Trophoblast cell (in vitro differentiated cells and primary cell): ENCODE data around the gene SOAT1.
"Not testable (repeated sequence)": the region's sequence is repeated elsewhere in the genome, so short reads cannot be mapped to it uniquely, and the experiment has no call there.

ENCODE experiments used
- DNase-seq, 2 donors: peaks; one replicate each; pipeline ENCODE4 v3.0.0-alpha.2; 2016
- H2AFZ ChIP-seq: 2 replicates; pipeline ENCODE4 v1.6.1; 2013; ENCODE audit warnings: low read length, moderate library complexity, mild to moderate bottlenecking; ENCODE audit not compliant: insufficient read depth, poor library complexity
- H2AK5ac ChIP-seq: 2 replicates; pipeline ENCODE4 v1.6.1; 2013; ENCODE audit warnings: mild to moderate bottlenecking, low read length
- H2BK120ac ChIP-seq: 2 replicates; pipeline ENCODE4 v1.6.1; 2013; ENCODE audit warnings: low read length, mild to moderate bottlenecking, moderate library complexity; ENCODE audit not compliant: insufficient read depth, poor library complexity
- H2BK12ac ChIP-seq: 2 replicates; pipeline ENCODE4 v1.6.1; 2013; ENCODE audit warnings: mild to moderate bottlenecking, low read length, moderate library complexity
- H2BK5ac ChIP-seq: 2 replicates; pipeline ENCODE4 v1.6.1; 2013; ENCODE audit warnings: low read length, low read depth, moderate library complexity, mild to moderate bottlenecking; ENCODE audit not compliant: poor library complexity
- H3K14ac ChIP-seq: 2 replicates; pipeline ENCODE4 v1.6.1; 2013; ENCODE audit warnings: mild to moderate bottlenecking, low read length
- H3K18ac ChIP-seq: 2 replicates; pipeline ENCODE4 v1.6.1; 2013; ENCODE audit warnings: mild to moderate bottlenecking, low read length
- H3K23ac ChIP-seq: 2 replicates; pipeline ENCODE4 v1.6.1; 2013; ENCODE audit warnings: low read length
- H3K27ac ChIP-seq: 2 replicates; pipeline ENCODE4 v1.5.1; 2013; ENCODE audit warnings: low read depth, mild to moderate bottlenecking, inconsistent platforms, low read length, moderate library complexity
- H3K27me3 ChIP-seq: 2 replicates; pipeline ENCODE4 v1.6.1; 2013; ENCODE audit warnings: inconsistent platforms, mild to moderate bottlenecking, low read length, moderate library complexity; ENCODE audit not compliant: insufficient read depth
- H3K36me3 ChIP-seq, 2 experiments: 1 replicate in 1 of 2; 2 replicates in 1 of 2; pipeline ENCODE4 v1.6.1; 2013; ENCODE audit warnings: low read length in 2 of 2, mild to moderate bottlenecking in 2 of 2, moderate library complexity in 1 of 2; ENCODE audit not compliant: insufficient read depth in 2 of 2, control insufficient read depth in 1 of 2
- H3K4ac ChIP-seq: 2 replicates; pipeline ENCODE4 v1.6.1; 2013; ENCODE audit warnings: low read depth, mild to moderate bottlenecking, low read length, moderate library complexity
- H3K4me1 ChIP-seq, 2 experiments: 1 replicate in 1 of 2; 2 replicates in 1 of 2; pipeline ENCODE4 v1.6.1; 2013; ENCODE audit warnings: low read length in 2 of 2, mild to moderate bottlenecking in 2 of 2, moderate library complexity in 1 of 2; ENCODE audit not compliant: insufficient read depth in 2 of 2, control insufficient read depth in 1 of 2
- H3K4me2 ChIP-seq: 2 replicates; pipeline ENCODE4 v1.6.1; 2013; ENCODE audit warnings: inconsistent platforms, mild to moderate bottlenecking, low read length, moderate library complexity
- H3K4me3 ChIP-seq: 2 replicates; pipeline ENCODE4 v1.5.1; 2013; ENCODE audit warnings: mild to moderate bottlenecking, low read depth, low read length, inconsistent platforms
- H3K79me1 ChIP-seq: one replicate; pipeline ENCODE4 v1.6.1; 2013; ENCODE audit warnings: low read length
- H3K79me2 ChIP-seq: 2 replicates; pipeline ENCODE4 v1.6.1; 2013; ENCODE audit warnings: low read length, mild to moderate bottlenecking; ENCODE audit not compliant: control insufficient read depth, insufficient read depth, poor library complexity
- H3K9ac ChIP-seq: 2 replicates; pipeline ENCODE4 v1.6.1; 2013; ENCODE audit warnings: mild to moderate bottlenecking, low read length
- H3K9me3 ChIP-seq: 2 replicates; pipeline ENCODE4 v1.6.1; 2013; ENCODE audit warnings: low read depth, mild to moderate bottlenecking, control low read depth, inconsistent platforms, low read length; ENCODE audit not compliant: insufficient read depth
- H4K12ac ChIP-seq: 2 replicates; pipeline ENCODE4 v1.6.1; 2013; ENCODE audit warnings: low read depth, mild to moderate bottlenecking, low read length, moderate library complexity
- H4K8ac ChIP-seq: 2 replicates; pipeline ENCODE4 v1.6.1; 2013; ENCODE audit warnings: low read depth, mild to moderate bottlenecking, low read length, moderate library complexity
- H4K91ac ChIP-seq: one replicate; pipeline ENCODE4 v1.6.1; 2013; ENCODE audit warnings: low read depth, mild to moderate bottlenecking, low read length, moderate library complexity
- WGBS: extraction: QIAGEN DNeasy Blood & Tissue Kit; methylation state at CpG from one replicate; pipeline ENCODE4 v1.1.7; 2013; ENCODE audit warnings: missing lambda C conversion rate; ENCODE audit not compliant: insufficient read length, insufficient coverage; ENCODE audit errors: extremely low coverage; 5-methylcytosine and 5-hydroxymethylcytosine counted together

The SOAT1 gene

GRCh38 chr1:179353546-179353945, 59.9 kb downstream of the SOAT1 start:
- Histone ChIP-seq H3K14ac (no peak overlapping the region), H3K79me1 (no peaks in the 10 kb centered on the region)
- no CpG with 5 or more reads among the region's 5 CpGs for WGBS

GRCh38 chr1:179361631-179362030, 68.0 kb downstream of the SOAT1 start:
- H3K4me2 ChIP-seq, H3K36me3 ChIP-seq, H3K9ac ChIP-seq, H3K9me3 ChIP-seq, H3K4ac ChIP-seq, H3K79me2 ChIP-seq, H3K23ac ChIP-seq, H4K91ac ChIP-seq, H2BK120ac ChIP-seq, H4K12ac ChIP-seq, H3K79me1 ChIP-seq, DNase-seq, H2AK5ac ChIP-seq, H3K18ac ChIP-seq, H3K27me3 ChIP-seq, H3K27ac ChIP-seq, H2BK12ac ChIP-seq, H2BK5ac ChIP-seq, H2AFZ ChIP-seq, H3K4me3 ChIP-seq, H3K14ac ChIP-seq, H4K8ac ChIP-seq, H3K4me1 ChIP-seq: not testable (repeated sequence)
- no CpG with 5 or more reads among the region's 2 CpGs for WGBS

More at GRCh38 chr1:179353546-179353945, 59.9 kb downstream of the SOAT1 start:
- Histone ChIP-seq H3K9me3 (no peaks in the 10 kb centered on the region), H2BK120ac (no peak overlapping the region), H4K12ac (no peak overlapping the region), H3K4me1 (peaks cover 2 to 4% of the 10 kb centered on the region in 2 experiments), H2AK5ac (no peak overlapping the region), H2BK5ac (no peak overlapping the region), H4K8ac (no peak overlapping the region), H3K4me3 (no peak overlapping the region), H3K4me2 (no peak overlapping the region), H4K91ac (no peak overlapping the region), H3K23ac (no peak overlapping the region), H3K79me2 (no peaks in the 10 kb centered on the region), H3K36me3 (no peaks in the 10 kb centered on the region), H3K27me3 (no peaks in the 10 kb centered on the region), H2AFZ (no peak overlapping the region), H2BK12ac (no peak overlapping the region), H3K18ac (no peak overlapping the region), H3K27ac (no peak overlapping the region), H3K9ac (no peak overlapping the region), H3K4ac (no peak overlapping the region)
- peak; percentile 33 to 63 for DNase-seq

- Histone ChIP-seq H2AK5ac (no peak within 1 kb of the TSS), H3K4ac (no peak within 1 kb of the TSS), H4K8ac (peak within 1 kb of the TSS; percentile 76), H3K9ac (peak within 1 kb of the TSS; percentile 90), H3K79me2 (peaks cover 4% of the 10 kb centered on the region), H2BK5ac (peak within 1 kb of the TSS; percentile 76), H2AFZ (peak within 1 kb of the TSS; percentile 96), H2BK120ac (peak within 1 kb of the TSS; percentile 64), H3K79me1 (peaks cover 6% of the 10 kb centered on the region), H3K4me1 (no peaks in the 10 kb centered on the region), H4K12ac (peak within 1 kb of the TSS; percentile 61), H3K4me2 (peak within 1 kb of the TSS; percentile 83), H2BK12ac (no peak within 1 kb of the TSS), H3K27ac (no peak within 1 kb of the TSS), H3K14ac (peak within 1 kb of the TSS; percentile 49), H3K36me3 (no peaks in the 10 kb centered on the region), H3K18ac (peak within 1 kb of the TSS; percentile 63), H4K91ac (peak within 1 kb of the TSS; percentile 69), H3K9me3 (no peaks in the 10 kb centered on the region), H3K23ac (no peak within 1 kb of the TSS), H3K27me3 (no peaks in the 10 kb centered on the region), H3K4me3 (peak within 1 kb of the TSS; percentile 97)
- DNase-seq: peak; percentile 91 to 93
- no CpG with 5 or more reads among the region's 43 CpGs for whole genome bisulfite sequencing
Measured at GRCh38 chr1:179365342-179366092, 71.9 kb downstream of the SOAT1 start, which contains the start of gene AXDND1. Gene AXDND1, plus strand, starts transcription at chr1:179365971. Its CDS starts 539 bp downstream, at chr1:179366510.

- Histone ChIP-seq H3K23ac (no peak overlapping the region), H3K36me3 (no peaks in the 10 kb centered on the region), H4K91ac (peak overlapping the region; percentile 46), H4K8ac (peak overlapping the region; percentile 76), H2BK12ac (no peak overlapping the region), H3K79me2 (peaks cover 4% of the 10 kb centered on the region), H3K4me1 (no peaks in the 10 kb centered on the region), H2BK120ac (peak overlapping the region; percentile 41), H3K9ac (peak overlapping the region; percentile 90), H2BK5ac (no peak overlapping the region), H3K79me1 (peaks cover 6% of the 10 kb centered on the region), H2AFZ (peak overlapping the region; percentile 96), H3K14ac (peak overlapping the region; percentile 49), H3K4ac (no peak overlapping the region), H4K12ac (peak overlapping the region; percentile 61), H3K4me3 (peak overlapping the region; percentile 97), H3K18ac (peak overlapping the region; percentile 63), H3K27me3 (no peaks in the 10 kb centered on the region), H3K27ac (no peak overlapping the region), H3K4me2 (peak overlapping the region; percentile 83), H2AK5ac (no peak overlapping the region), H3K9me3 (no peaks in the 10 kb centered on the region)
- DNase-seq: peak; percentile 4 to 43
- no CpG with 5 or more reads among the region's 28 CpGs for WGBS
Measured at GRCh38 chr1:179366093-179366800, 72.7 kb downstream of the SOAT1 start.
